Endothelial cell (in vitro differentiated cells): ENCODE measurements around the gene AKAP11. TPM values are rescaled to one million over a fixed set of nuclear protein-coding genes. Genes with fewer than 3 reads are reported as not detected.

Source experiments
- DNase-seq: peaks from one replicate; pipeline ENCODE4 v3.0.0; 2021; ENCODE audit warnings: low spot score
- H3K27ac Mint-ChIP-seq: one replicate; pipeline ENCODE4 v1.8.0; 2021; ENCODE audit warnings: mixed read lengths, inconsistent platforms; ENCODE audit not compliant: unreplicated experiment
- H3K27me3 Mint-ChIP-seq: one replicate; pipeline ENCODE4 v1.8.0; 2021; ENCODE audit warnings: mild to moderate bottlenecking, moderate library complexity, mixed read lengths, inconsistent platforms; ENCODE audit not compliant: unreplicated experiment
- H3K36me3 Mint-ChIP-seq: one replicate; pipeline ENCODE4 v1.8.0; 2021; ENCODE audit warnings: mild to moderate bottlenecking, low read depth, mixed read lengths, inconsistent platforms; ENCODE audit not compliant: unreplicated experiment
- H3K4me1 Mint-ChIP-seq: one replicate; pipeline ENCODE4 v1.8.0; 2021; ENCODE audit warnings: mild to moderate bottlenecking, mixed read lengths, inconsistent platforms; ENCODE audit not compliant: unreplicated experiment
- H3K4me3 Mint-ChIP-seq: one replicate; pipeline ENCODE4 v1.8.0; 2021; ENCODE audit warnings: mild to moderate bottlenecking, mixed read lengths, inconsistent platforms; ENCODE audit not compliant: unreplicated experiment
- H3K9me3 Mint-ChIP-seq: one replicate; pipeline ENCODE4 v1.8.0; 2021; ENCODE audit warnings: mixed read lengths, inconsistent platforms; ENCODE audit not compliant: unreplicated experiment
- CTCF ChIP-seq: fragments of 200-600 bp; sonication (generic); IDR thresholded peaks from one replicate; pipeline ENCODE4 v1.5.0; 2021; ENCODE audit warnings: antibody characterized with exemption; ENCODE audit not compliant: unreplicated experiment
- total RNA-seq: library from RNA; stranded (reverse); fragmentation: NEBNext Ultra II Directional; extraction: Animal tissue kit (Norgen Biotek cat#: 25700); gene quantifications from one replicate; pipeline ENCODE4 v1.2.1, GENCODE V29; 2021; ENCODE audit not compliant: unreplicated experiment

Gene AKAP11
- total RNA-seq, 1 donor from 2014 or later: 22.7 TPM

- Mint-ChIP-seq H3K27me3 (peaks cover 3% of the 10 kb centered on the region), H3K4me3 (peak overlapping the region; percentile 91), H3K9me3 (no peaks in the 10 kb centered on the region), H3K36me3 (peaks cover 11% of the 10 kb centered on the region), H3K27ac (peak overlapping the region; percentile 93), H3K4me1 (peaks cover 31% of the 10 kb centered on the region)
- TF ChIP-seq CTCF: no peak
- DNase-seq: peak; percentile 89
Measured at GRCh38 chr13:42271337-42272114, 426 bp upstream of the AKAP11 start.

- peaks cover 11% of the 10 kb centered on the region for H3K36me3 Mint-ChIP-seq
- no peaks in the 10 kb centered on the region for H3K9me3 Mint-ChIP-seq
Measured at GRCh38 chr13:42272804-42273175, 838 bp downstream of the AKAP11 start.

GRCh38 chr13:42274386-42275097 lies 2.6 kb downstream of the AKAP11 start:
- Mint-ChIP-seq H3K36me3 (peaks cover 11% of the 10 kb centered on the region), H3K4me1 (peaks cover 20% of the 10 kb centered on the region), H3K27ac (no peak overlapping the region), H3K27me3 (peaks cover 3% of the 10 kb centered on the region), H3K4me3 (no peak overlapping the region), H3K9me3 (no peaks in the 10 kb centered on the region)
- no peak for TF ChIP-seq CTCF
- DNase-seq: no peak

More at GRCh38 chr13:42272804-42273175, 838 bp downstream of the AKAP11 start:
- H3K27ac Mint-ChIP-seq: peak overlapping the region; percentile 88
- H3K27me3 Mint-ChIP-seq: peaks cover 3% of the 10 kb centered on the region
- peaks cover 20% of the 10 kb centered on the region for H3K4me1 Mint-ChIP-seq
- DNase-seq: no peak
- H3K4me3 Mint-ChIP-seq: peak overlapping the region; percentile 98
- TF ChIP-seq CTCF: no peak

- no peak for TF ChIP-seq CTCF
- peaks cover 3% of the 10 kb centered on the region for H3K27me3 Mint-ChIP-seq
- H3K4me1 Mint-ChIP-seq: peaks cover 20% of the 10 kb centered on the region
- no peaks in the 10 kb centered on the region for H3K9me3 Mint-ChIP-seq
- H3K4me3 Mint-ChIP-seq: no peak overlapping the region
- peak overlapping the region; percentile 33 for H3K27ac Mint-ChIP-seq
- DNase-seq: no peak
- peaks cover 11% of the 10 kb centered on the region for H3K36me3 Mint-ChIP-seq
Measured at GRCh38 chr13:42275098-42275471, 3.1 kb downstream of the AKAP11 start.

GRCh38 chr13:42275506-42275905 lies 3.6 kb downstream of the AKAP11 start:
- H3K4me1 Mint-ChIP-seq: peaks cover 20% of the 10 kb centered on the region
- peaks cover 7% of the 10 kb centered on the region for H3K36me3 Mint-ChIP-seq
- no peaks in the 10 kb centered on the region for H3K9me3 Mint-ChIP-seq
- DNase-seq: no peak
- peak overlapping the region; percentile 33 for H3K27ac Mint-ChIP-seq
- H3K27me3 Mint-ChIP-seq: peaks cover 3% of the 10 kb centered on the region
- no peak overlapping the region for H3K4me3 Mint-ChIP-seq
- no peak for TF ChIP-seq CTCF
